ENCODE data around the gene AFAP1.

AFAP1 gene

DNA sequence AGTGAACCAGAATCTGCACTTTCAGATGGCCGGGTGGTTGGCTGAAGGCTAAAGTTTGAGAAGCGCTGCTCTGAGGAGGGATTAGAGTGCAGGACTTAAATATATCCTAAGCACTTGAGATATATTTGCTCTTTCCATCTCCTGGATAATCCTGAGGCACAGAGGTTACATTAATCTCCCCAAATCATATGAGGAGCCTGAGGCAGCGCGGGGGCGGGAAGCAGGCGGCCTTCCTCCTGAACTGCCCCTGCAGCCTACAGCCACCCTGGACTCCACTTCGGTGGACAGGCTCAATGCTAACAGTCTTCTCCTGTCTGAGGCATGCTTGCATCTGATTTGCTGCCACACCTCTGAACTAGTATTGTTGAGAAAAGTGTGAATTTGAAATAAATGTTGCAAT is 72.5 kb downstream of the AFAP1 start:
- FAIRE-seq (no peak), DNase-seq (ENCODE audit: low spot score) (no peak)

- DNase-seq (ENCODE audit: low spot score) (no peak), FAIRE-seq (no peak)
These were observed 74.1 kb downstream of the AFAP1 start for GRCh38 chr4:7865533-7865932.

DNA sequence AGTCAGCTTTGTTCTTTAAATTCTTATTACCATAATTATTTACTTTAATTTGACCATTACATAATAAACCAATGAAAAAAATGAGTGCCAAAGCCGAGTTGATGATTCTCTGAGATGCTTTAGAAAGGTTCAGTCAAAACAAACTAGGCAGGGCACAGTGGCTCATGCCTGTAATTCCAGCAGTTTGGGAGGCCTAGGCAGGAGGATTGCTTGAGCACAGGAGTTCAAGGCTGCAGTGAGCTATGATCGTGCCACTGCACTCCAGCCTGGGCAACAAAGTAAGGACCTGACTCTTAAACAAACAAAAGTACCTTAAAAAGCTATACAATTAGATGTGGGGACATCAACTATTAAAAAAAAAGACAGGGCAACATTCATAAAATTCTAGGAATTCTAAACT is 75.0 kb downstream of the AFAP1 start:
- FAIRE-seq, result no peak
- no peak for DNase-seq (ENCODE audit: low spot score)

DNA sequence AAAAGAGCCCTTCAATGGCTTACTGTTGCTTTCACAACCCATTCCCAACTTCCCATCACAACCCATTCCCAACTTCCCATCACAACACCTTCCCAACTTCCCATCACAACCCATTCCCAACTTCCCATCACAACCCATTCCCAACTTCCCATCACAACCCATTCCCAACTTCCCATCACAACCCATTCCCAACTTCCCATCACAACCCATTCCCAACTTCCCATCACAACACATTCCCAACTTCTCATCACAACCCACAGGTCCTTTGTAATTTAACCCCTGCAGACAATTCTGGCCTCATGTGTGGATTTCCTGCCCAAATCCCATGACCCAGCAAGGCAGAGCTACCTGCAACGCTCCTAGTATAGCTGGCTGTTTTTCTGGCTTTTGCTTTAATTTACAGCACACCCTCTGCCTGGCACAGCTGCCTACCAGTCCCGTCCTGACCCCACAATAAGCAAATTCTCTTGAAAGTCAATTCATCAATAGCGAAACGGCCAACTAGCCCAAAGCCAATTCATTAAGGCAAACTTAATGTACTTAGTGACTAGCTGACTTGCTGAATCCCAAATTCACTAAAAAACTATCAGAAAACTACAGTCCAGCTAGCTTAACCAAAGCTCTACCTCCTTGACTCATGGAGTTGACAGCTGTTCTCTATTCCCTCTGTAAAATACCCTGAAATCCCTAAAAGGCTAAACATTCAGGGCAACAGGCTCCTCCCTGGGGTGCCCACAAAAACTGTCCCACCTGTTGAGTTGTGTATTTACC is 75.6 kb downstream of the AFAP1 start:
- DNase-seq (ENCODE audit: low spot score) (no peak), FAIRE-seq (peak; percentile 100)

DNA sequence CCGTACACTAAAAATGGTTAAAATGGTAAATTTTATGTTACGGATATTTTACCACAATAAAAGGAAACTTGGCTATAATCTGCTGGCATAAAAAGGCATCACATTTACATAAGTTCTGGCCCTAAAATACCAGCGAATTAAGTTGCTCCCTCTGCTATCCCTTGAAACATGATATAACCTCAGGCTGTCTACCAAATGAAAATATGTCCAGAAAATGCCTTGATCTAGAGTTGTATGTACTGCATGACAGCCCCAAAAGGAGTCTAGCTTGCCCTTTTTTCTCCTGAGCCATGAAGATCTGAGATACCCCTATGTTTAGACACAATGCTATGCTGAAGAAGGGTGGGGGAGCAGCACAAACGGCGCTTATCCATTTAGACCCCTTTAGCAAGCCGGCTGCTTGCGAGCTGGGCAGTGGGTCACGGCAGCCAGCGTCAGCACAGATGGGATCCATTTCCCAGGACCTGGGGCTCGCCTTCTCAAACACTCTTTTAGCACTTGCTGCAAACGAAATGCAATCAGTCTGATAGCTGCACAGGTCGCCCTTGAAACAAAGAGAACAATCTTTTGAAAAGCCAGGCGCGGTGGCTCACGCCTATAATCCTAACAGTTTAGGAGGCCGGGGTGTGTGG is 77.0 kb downstream of the AFAP1 start:
- no peak for DNase-seq (ENCODE audit: low spot score)
- no peak for FAIRE-seq

GRCh38 chr4:7861440-7861881 is 78.2 kb downstream of the AFAP1 start:
- DNase-seq (ENCODE audit: low spot score), result peak; percentile 52
- no peak for FAIRE-seq

DNA sequence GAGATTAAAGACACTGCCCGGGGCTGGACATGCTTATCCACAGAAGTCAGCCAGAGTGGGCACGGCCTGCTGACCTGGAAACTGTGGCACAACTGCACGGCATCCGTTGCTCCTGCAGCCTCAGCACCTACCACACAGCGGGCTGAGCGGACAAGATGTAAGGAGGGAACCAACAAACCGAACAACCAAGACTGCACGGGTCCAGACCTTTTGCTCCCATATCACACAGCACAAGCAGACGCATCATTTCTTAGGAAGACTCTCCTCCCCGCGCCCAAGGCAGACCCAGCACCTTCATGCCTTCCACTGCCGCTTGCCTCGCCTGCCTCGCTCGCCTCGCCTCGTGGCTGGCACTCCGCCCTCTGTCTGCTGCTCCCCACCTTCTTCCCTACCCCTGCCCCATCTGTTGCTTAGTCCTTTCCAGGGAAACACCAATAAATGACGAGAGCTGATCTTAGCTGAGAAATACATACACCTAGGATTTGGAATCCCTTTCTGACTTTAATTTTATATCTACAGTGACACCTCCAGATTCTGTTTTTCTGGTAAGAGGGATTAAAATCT is 79.0 kb downstream of the AFAP1 start:
- FAIRE-seq (no peak), DNase-seq (ENCODE audit: low spot score) (no peak)

GRCh38 chr4:7859326-7859725 is 80.3 kb downstream of the AFAP1 start:
- DNase-seq (ENCODE audit: low spot score) (no peak), FAIRE-seq (no peak)

GRCh38 chr4:7858498-7858897 is 81.2 kb downstream of the AFAP1 start:
- DNase-seq (ENCODE audit: low spot score) (no peak), FAIRE-seq (no peak)

DNA sequence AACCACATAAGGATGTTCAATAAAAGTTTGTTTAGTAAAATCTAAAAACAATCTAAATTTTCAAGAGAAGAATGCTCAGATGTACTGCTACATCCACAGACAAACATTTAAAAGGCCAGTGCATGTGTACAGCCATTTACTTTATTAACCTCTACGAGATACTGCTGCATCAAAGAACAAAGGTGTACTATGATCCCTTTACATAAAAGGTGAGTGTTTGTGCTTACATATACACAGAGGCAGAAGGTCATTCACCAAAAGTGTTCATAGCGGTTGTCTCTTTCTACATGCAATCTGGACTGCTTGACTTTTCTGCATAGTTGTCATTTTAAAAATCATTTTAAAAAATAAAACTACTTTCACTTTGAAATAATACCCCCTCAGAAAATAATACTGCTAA is 81.7 kb downstream of the AFAP1 start:
- no peak for FAIRE-seq
- no peak for DNase-seq (ENCODE audit: low spot score)

GRCh38 chr4:7857238-7857701 is 82.4 kb downstream of the AFAP1 start:
- DNase-seq (ENCODE audit: low spot score) (no peak), FAIRE-seq (no peak)

DNA sequence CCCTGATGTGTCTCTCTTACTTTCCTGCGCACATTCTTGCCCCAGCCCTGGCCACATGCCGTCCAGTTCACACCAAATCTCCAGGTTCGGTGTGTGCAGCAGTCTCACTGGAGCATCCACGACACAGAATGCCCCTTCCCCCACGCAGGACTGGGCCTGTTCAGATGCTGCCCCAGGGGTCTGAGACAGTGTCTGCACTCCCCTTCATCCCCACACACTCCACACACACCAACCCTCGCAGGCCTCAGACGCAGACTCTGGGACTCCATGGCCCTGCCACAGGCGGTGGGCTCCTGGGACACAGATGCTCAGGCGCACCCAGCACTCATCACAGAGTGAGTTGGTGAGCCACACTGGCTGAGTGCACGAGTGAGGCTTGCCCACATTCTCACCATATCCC is 83.9 kb downstream of the AFAP1 start:
- no peak for FAIRE-seq
- DNase-seq (ENCODE audit: low spot score), result no peak

- DNase-seq (ENCODE audit: low spot score), result no peak
- FAIRE-seq, result no peak
These were observed 84.8 kb downstream of the AFAP1 start for GRCh38 chr4:7854697-7855370.

- DNase-seq (ENCODE audit: low spot score) (no peak), FAIRE-seq (no peak)
These were observed 85.4 kb downstream of the AFAP1 start for GRCh38 chr4:7854216-7854615.

DNA sequence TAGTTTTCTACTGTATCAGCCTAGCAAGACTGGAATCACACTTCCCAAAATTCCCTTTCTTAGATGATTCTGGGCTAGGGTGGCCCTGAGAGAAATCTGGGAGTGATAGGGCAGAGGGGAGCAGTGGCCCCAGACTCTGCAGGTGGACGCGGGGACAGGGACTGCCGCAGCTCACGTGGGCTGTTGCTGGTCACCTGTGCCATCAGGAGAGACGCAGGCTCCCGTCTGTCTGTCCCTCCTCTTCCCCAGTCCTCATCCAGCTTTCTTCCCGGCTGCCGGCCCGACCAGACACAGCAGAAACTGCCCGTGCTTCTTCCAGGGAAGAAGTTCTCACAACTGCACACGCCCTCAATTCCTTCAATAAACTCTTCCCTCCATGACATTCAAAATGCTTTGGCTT is 86.4 kb downstream of the AFAP1 start:
- no peak for FAIRE-seq
- no peak for DNase-seq (ENCODE audit: low spot score)

DNA sequence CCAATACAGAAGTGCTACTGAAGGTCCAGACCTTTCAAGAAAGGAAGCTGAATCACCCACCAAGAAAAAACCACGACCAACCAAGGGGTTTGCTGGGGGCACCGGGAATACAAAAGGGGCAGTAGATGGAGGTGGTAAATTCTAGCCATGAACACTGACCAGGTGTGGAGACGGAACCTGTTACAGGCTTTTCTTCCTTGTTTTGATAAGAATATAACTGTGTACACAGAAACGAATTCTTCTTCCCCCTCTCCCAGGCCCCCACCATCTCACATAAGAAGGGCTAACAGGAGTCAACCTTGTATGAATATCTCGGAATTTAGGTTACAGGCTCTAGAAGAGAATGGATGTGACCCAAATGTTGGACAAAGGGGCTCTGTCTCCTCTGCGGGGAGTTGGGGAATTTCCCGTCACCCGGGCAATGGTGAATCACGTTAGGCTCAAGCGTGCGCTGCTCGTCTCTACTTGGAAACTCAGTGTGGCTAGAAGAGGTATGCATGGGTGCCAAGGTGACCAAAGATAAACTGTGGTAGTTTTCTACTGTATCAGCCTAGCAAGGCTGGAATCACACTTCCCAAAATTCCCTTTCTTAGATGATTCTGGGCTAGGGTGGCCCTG is 87.0 kb downstream of the AFAP1 start:
- no peak for FAIRE-seq
- peak; percentile 70 for DNase-seq (ENCODE audit: low spot score)

DNA sequence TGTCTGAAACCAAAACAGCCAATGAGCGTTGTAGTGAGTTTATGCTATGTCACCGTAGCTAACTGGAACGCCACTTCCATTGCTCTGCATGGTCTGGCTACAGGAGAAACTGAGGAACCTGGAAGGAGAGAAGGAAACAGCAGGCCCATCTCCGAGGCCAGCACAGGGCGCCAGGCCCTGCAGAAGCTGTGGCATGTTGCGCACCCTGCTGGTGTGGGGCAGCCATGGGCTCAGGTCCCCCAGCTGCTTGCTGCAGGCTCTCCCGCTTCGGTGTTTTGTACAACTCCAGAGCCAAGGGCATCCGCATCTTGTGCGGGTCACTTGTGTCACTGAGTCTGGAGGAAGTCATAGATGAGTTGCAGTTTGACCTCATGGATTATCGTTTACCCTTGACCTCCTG is 89.2 kb downstream of the AFAP1 start:
- DNase-seq (ENCODE audit: low spot score) (no peak), FAIRE-seq (no peak)

DNA sequence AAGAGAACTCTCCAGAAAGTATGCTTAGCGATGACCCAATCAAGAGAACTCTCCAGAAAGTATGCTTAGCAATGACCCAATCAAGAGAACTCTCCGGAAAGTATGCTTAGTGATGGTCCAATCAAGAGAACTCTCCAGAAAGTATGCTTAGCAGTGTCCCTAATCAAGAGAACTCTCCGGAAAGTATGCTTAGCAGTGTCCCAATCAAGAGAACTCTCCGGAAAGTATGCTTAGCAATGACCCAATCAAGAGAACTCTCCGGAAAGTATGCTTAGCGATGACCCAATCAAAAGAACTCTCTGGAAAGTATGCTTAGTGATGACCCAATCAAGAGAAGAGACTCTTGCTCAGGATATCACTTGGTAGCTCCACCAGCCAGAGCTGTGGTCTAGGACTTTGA is 92.5 kb downstream of the AFAP1 start:
- DNase-seq (ENCODE audit: low spot score), result no peak
- FAIRE-seq, result no peak

- DNase-seq (ENCODE audit: low spot score) (no peak), FAIRE-seq (no peak)
These were observed 94.0 kb downstream of the AFAP1 start for GRCh38 chr4:7845493-7846128.

GRCh38 chr4:7844594-7844991 is 95.1 kb downstream of the AFAP1 start:
- no peak for FAIRE-seq
- peak; percentile 19 for DNase-seq (ENCODE audit: low spot score)
